GM21528 (cell line): Measurements from ENCODE around the gene ITGB2.
A peak's percentile ranks its signal among the peaks of the same experiment; 100 is the strongest.
"Not testable (repeated sequence)": the region's sequence is repeated elsewhere in the genome, so short reads cannot be mapped to it uniquely, and the experiment has no call there.

Experiments
- ATAC-seq: cut with Tn5 transposase; IDR thresholded peaks from one replicate; pipeline ENCODE4 v1.9.1; 2021; ENCODE audit warnings: mild to moderate bottlenecking, moderate library complexity; ENCODE audit not compliant: unreplicated experiment, low FRiP score

The ITGB2 gene

GRCh38 chr21:44887126-44887806 is 33.4 kb downstream of the ITGB2 start:
- ATAC-seq, result no peak

GRCh38 chr21:44886113-44887075 is 34.3 kb downstream of the ITGB2 start:
- no peak for ATAC-seq

GRCh38 chr21:44885615-44886014 is 35.1 kb downstream of the ITGB2 start:
- ATAC-seq, result no peak

- ATAC-seq, result no peak
Measured at GRCh38 chr21:44884097-44884496, 36.6 kb downstream of the ITGB2 start.

- no peak for ATAC-seq
Measured at GRCh38 chr21:44883250-44883649, 37.4 kb downstream of the ITGB2 start.

GRCh38 chr21:44881198-44881872 is 39.4 kb downstream of the ITGB2 start:
- no peak for ATAC-seq

GRCh38 chr21:44880405-44881197 is 40.1 kb downstream of the ITGB2 start:
- ATAC-seq, result no peak

- not testable (repeated sequence) for ATAC-seq
Measured at GRCh38 chr21:44879238-44879637, 41.5 kb downstream of the ITGB2 start.

GRCh38 chr21:44878053-44878982 is 42.4 kb downstream of the ITGB2 start:
- ATAC-seq, result no peak

GRCh38 chr21:44876849-44877575 is 43.7 kb downstream of the ITGB2 start:
- no peak for ATAC-seq

- ATAC-seq, result no peak
Measured at GRCh38 chr21:44875316-44875700, 45.4 kb downstream of the ITGB2 start.

GRCh38 chr21:44874497-44875315 is 46.0 kb downstream of the ITGB2 start:
- peak; percentile 19 for ATAC-seq

- ATAC-seq, result peak; percentile 11
Measured at GRCh38 chr21:44874240-44874496, 46.5 kb downstream of the ITGB2 start.

- peak; percentile 71 for ATAC-seq
Measured at GRCh38 chr21:44873356-44874239, 47.1 kb downstream of the ITGB2 start, which contains the start of gene PTTG1IP. TSS of gene PTTG1IP (minus strand) at chr21:44873690. CDS start at chr21:44873616, 74 bp downstream.

GRCh38 chr21:44872649-44873355 is 47.9 kb downstream of the ITGB2 start:
- no peak for ATAC-seq

GRCh38 chr21:44872323-44872648 is 48.4 kb downstream of the ITGB2 start:
- ATAC-seq, result no peak
